Keratinocyte (primary cell): ENCODE data around the gene PPP1R2.

Experiments used
- EZH2 ChIP-seq: IDR thresholded peaks from one replicate; pipeline ENCODE4 v1.6.1; 2012; ENCODE audit warnings: inconsistent platforms, mild to moderate bottlenecking, low read length, moderate library complexity
- TF ChIP-seq, protein P1 (sequence below), 3 experiments: IDR thresholded peaks in 1 of 3; conservative IDR thresholded peaks in 1 of 3; optimal IDR thresholded peaks in 1 of 3; 2 replicates in 2 of 3; 3 replicates in 1 of 3; pipeline versions ENCODE3 to v1.5.1; 2011; ENCODE audit warnings: low read length in 3 of 3, mild to moderate bottlenecking in 3 of 3, moderate library complexity in 2 of 3, control low read depth in 1 of 3, inconsistent platforms in 1 of 3; ENCODE audit not compliant: insufficient read depth in 2 of 3; ENCODE audit errors: extremely low read depth in 1 of 3

DNA sequence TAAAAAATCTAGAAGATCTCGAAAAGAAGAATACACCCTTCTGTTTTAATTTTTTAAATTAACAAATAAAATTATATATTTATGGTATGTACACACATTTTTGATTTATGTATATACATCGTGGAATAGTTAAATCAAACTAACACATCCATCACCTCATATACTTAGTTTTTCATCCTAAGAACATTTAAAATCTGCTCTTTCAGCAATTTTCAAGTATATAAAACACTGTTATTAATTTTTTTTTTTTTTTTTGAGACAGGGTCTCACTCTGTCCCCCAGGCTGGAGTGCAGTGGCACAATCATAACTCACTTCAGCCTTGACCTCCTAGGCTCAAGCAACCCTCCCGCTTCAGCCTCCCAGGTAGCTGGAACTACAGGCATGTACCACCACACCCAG, 67.5 kb downstream of the PPP1R2 start:
- TF ChIP-seq, protein P1, sequence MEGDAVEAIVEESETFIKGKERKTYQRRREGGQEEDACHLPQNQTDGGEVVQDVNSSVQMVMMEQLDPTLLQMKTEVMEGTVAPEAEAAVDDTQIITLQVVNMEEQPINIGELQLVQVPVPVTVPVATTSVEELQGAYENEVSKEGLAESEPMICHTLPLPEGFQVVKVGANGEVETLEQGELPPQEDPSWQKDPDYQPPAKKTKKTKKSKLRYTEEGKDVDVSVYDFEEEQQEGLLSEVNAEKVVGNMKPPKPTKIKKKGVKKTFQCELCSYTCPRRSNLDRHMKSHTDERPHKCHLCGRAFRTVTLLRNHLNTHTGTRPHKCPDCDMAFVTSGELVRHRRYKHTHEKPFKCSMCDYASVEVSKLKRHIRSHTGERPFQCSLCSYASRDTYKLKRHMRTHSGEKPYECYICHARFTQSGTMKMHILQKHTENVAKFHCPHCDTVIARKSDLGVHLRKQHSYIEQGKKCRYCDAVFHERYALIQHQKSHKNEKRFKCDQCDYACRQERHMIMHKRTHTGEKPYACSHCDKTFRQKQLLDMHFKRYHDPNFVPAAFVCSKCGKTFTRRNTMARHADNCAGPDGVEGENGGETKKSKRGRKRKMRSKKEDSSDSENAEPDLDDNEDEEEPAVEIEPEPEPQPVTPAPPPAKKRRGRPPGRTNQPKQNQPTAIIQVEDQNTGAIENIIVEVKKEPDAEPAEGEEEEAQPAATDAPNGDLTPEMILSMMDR (optimal IDR thresholded peaks at IDR 0.05 in 1 of 3, IDR thresholded peaks at IDR 0.05 in 1 of 3, conservative IDR thresholded peaks at IDR 0.05 in 1 of 3; ENCODE audit: extremely low read depth in 1 of 3, insufficient read depth in 2 of 3, low read length in 3 of 3) = no peak
- no peak for TF ChIP-seq EZH2
